Retinal pigment epithelial cell (primary cell): ENCODE data around the gene FLNB.
"Not testable (repeated sequence)": the region's sequence is repeated elsewhere in the genome, so short reads cannot be mapped to it uniquely, and the experiment has no call there.

Experiments used
- DNase-seq: peaks from one replicate; pipeline ENCODE4 v3.0.0-alpha.2; 2010; ENCODE audit warnings: low read depth
- H3K4me3 ChIP-seq: 2 replicates; pipeline ENCODE4 v1.5.1; 2011; ENCODE audit warnings: mild to moderate bottlenecking, low read length, control low read depth, moderate library complexity
- CTCF ChIP-seq: conservative IDR thresholded peaks from 2 replicates; pipeline ENCODE4 v1.5.1; 2011; ENCODE audit warnings: low read depth, low read length, control low read depth, inconsistent platforms

FLNB gene

GRCh38 chr3:57981483-57982087, 26.6 kb upstream of the FLNB start:
- H3K4me3 ChIP-seq = no peak overlapping the region
- TF ChIP-seq CTCF = no peak
- DNase-seq = no peak

DNA sequence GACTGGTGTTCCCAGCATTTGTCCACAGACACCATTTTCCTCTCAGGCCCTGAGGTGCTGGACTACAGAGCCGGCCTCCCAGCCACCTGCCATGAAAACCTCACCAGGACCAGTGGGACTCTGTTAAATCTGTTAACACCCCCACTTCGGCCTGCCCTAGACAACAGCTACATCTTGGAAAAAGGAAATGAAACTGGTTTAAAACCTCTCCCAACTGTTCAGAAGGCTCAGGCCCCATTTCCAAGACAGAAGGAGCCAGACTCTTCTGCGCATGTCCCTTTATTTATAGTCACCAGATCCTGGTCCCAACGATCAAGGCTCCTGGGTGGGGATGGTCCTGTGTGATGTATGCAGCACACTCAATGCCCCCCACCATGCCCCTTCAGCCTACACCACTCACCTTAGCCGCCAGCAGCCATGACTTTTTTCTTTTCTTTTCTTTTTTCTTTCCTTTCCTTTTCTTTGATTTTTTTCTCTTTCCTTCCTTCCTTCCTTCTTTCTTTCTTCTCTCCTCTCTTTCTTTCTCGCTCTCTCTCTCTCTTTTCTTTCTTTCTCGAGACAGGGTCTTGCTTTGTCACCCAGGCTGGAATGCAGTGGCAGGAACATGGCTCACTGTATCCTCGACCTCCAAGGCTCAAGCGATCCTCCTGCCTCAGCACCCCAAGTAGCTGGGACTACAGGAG, 25.5 kb upstream of the FLNB start:
- H3K4me3 ChIP-seq = no peak overlapping the region
- no peak for DNase-seq
- no peak for TF ChIP-seq CTCF

- no peak overlapping the region for H3K4me3 ChIP-seq
- no peak for TF ChIP-seq CTCF
- no peak for DNase-seq
Measured at GRCh38 chr3:57983734-57984518, 24.3 kb upstream of the FLNB start.

DNA sequence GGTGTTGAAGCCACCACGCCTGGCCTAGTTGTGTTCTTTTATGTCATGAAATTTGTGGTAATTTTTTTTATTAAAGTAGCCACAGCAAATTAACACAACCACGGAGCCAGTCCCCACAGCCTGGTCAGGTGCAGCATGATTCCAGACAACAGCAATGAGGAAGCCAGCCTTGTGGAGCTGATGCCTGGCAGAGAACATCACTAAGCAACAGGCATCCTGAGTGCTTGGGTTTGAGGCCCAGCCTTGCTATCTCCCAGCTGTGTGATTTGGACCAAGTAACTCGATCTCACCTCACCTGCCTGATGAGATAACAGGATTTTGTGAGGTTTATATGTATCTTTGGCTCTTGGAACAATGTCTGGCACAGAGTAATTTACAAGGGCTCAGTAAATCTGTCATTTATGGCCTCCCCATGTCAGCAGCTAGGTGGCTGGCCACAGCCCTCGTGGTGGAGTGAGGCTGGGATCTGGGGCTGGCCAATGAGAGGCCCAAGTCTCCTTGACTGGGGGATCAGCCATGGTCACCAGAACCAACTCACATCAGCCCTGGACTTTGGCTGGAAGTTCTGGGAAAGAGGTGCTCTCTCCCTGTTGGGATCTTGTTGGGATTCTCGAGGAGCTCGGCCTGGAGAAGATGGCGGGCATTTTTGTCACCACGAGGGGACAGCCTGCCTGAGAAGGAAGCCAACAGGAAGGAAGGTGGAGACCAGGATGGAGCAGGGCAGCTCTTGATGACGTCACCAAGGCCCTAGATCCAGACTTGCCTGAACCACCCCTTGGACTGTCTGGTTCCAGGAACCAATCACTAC, 22.8 kb upstream of the FLNB start:
- no peak for TF ChIP-seq CTCF
- DNase-seq = no peak
- no peak overlapping the region for H3K4me3 ChIP-seq

GRCh38 chr3:57985984-57986246, 22.3 kb upstream of the FLNB start:
- no peak overlapping the region for H3K4me3 ChIP-seq
- TF ChIP-seq CTCF = no peak
- DNase-seq = no peak

- no peak overlapping the region for H3K4me3 ChIP-seq
- DNase-seq = no peak
- TF ChIP-seq CTCF = no peak
Measured at GRCh38 chr3:57986261-57986660, 22.0 kb upstream of the FLNB start.

- not testable (repeated sequence) for H3K4me3 ChIP-seq, DNase-seq
Measured at GRCh38 chr3:57989198-57989597, 19.0 kb upstream of the FLNB start.
